NT2/D1 (cell line): ENCODE data around the gene RHOT2.

Experiments used
- DNase-seq: peaks from one replicate; pipeline ENCODE4 v3.0.0-alpha.2; 2011; ENCODE audit warnings: low read depth, low spot score
- H3K27me3 ChIP-seq: 2 replicates; pipeline ENCODE4 v1.6.0; 2011; ENCODE audit warnings: mild to moderate bottlenecking; ENCODE audit not compliant: insufficient read length, insufficient read depth
- H3K36me3 ChIP-seq: 2 replicates; pipeline ENCODE4 v1.6.1; 2011; ENCODE audit warnings: mild to moderate bottlenecking, low read length, mixed read lengths; ENCODE audit not compliant: insufficient read depth, insufficient read length
- H3K4me1 ChIP-seq: 2 replicates; pipeline ENCODE4 v1.5.1; 2011; ENCODE audit not compliant: insufficient read depth, insufficient read length
- H3K4me3 ChIP-seq: 2 replicates; pipeline ENCODE4 v1.5.1; 2011; ENCODE audit warnings: low read depth; ENCODE audit not compliant: insufficient read length
- H3K9ac ChIP-seq: 2 replicates; pipeline ENCODE4 v1.6.0; 2011; ENCODE audit warnings: low read depth; ENCODE audit not compliant: insufficient read length
- H3K9me3 ChIP-seq: 2 replicates; pipeline ENCODE4 v1.5.1; 2011; ENCODE audit warnings: mild to moderate bottlenecking, low read length; ENCODE audit not compliant: insufficient read depth
- SUZ12 ChIP-seq: IDR thresholded peaks from 2 replicates; pipeline ENCODE4 v1.6.1; 2011; ENCODE audit not compliant: insufficient read length, insufficient read depth; ENCODE audit errors: extremely low read depth
- YY1 ChIP-seq: IDR thresholded peaks from 2 replicates; pipeline ENCODE4 v1.6.1; 2011; ENCODE audit not compliant: insufficient read length, insufficient read depth
- ZNF274 ChIP-seq: IDR thresholded peaks from 2 replicates; pipeline ENCODE4 v1.6.1; 2011; ENCODE audit warnings: mild to moderate bottlenecking, low read depth, low read length

The RHOT2 gene

GRCh38 chr16:667780-668518 is at the start of gene RHOT2:
Gene RHOT2, plus strand, starts transcription at chr16:668132. Its CDS starts 68 bp downstream, at chr16:668200.
- Histone ChIP-seq H3K9me3 (no peaks in the 10 kb centered on the region), H3K27me3 (no peaks in the 10 kb centered on the region), H3K9ac (peak within 1 kb of the TSS; percentile 98), H3K4me1 (peaks cover 19% of the 10 kb centered on the region), H3K4me3 (peak within 1 kb of the TSS; percentile 96), H3K36me3 (peaks cover 76% of the 10 kb centered on the region)
- peak; percentile 33 for TF ChIP-seq YY1
- no peak for TF ChIP-seq SUZ12
- TF ChIP-seq ZNF274, result no peak
- DNase-seq, result peak; percentile 89

GRCh38 chr16:619476-620100 is 48.3 kb upstream of the RHOT2 start:
- Histone ChIP-seq H3K9ac (no peak overlapping the region), H3K4me3 (no peak overlapping the region), H3K36me3 (peaks cover 3% of the 10 kb centered on the region), H3K4me1 (peaks cover 22% of the 10 kb centered on the region), H3K27me3 (no peaks in the 10 kb centered on the region), H3K9me3 (no peaks in the 10 kb centered on the region)
- no peak for TF ChIP-seq YY1
- no peak for TF ChIP-seq SUZ12
- TF ChIP-seq ZNF274, result no peak
- no peak for DNase-seq

GRCh38 chr16:620700-621525 is 47.0 kb upstream of the RHOT2 start:
- Histone ChIP-seq H3K9ac (no peak overlapping the region), H3K36me3 (peaks cover 8% of the 10 kb centered on the region), H3K4me3 (no peak overlapping the region), H3K4me1 (peaks cover 32% of the 10 kb centered on the region), H3K9me3 (no peaks in the 10 kb centered on the region), H3K27me3 (no peaks in the 10 kb centered on the region)
- no peak for DNase-seq
- TF ChIP-seq ZNF274 (no peak), SUZ12 (no peak), YY1 (no peak)

GRCh38 chr16:621526-622105 is 46.3 kb upstream of the RHOT2 start:
- Histone ChIP-seq H3K9me3 (no peaks in the 10 kb centered on the region), H3K4me1 (peaks cover 36% of the 10 kb centered on the region), H3K4me3 (no peak overlapping the region), H3K27me3 (no peaks in the 10 kb centered on the region), H3K9ac (no peak overlapping the region), H3K36me3 (peaks cover 13% of the 10 kb centered on the region)
- TF ChIP-seq ZNF274 (no peak), SUZ12 (no peak), YY1 (no peak)
- DNase-seq, result no peak

GRCh38 chr16:622920-623280 is 45.0 kb upstream of the RHOT2 start:
- peaks cover 44% of the 10 kb centered on the region for H3K4me1 ChIP-seq
- peaks cover 18% of the 10 kb centered on the region for H3K36me3 ChIP-seq
- H3K9me3 ChIP-seq, result no peaks in the 10 kb centered on the region
- TF ChIP-seq ZNF274 (no peak), YY1 (no peak), SUZ12 (no peak)
- peak overlapping the region; percentile 21 for H3K9ac ChIP-seq
- H3K27me3 ChIP-seq, result no peaks in the 10 kb centered on the region
- no peak for DNase-seq
- no peak overlapping the region for H3K4me3 ChIP-seq

GRCh38 chr16:624526-625070 is 43.3 kb upstream of the RHOT2 start:
- no peaks in the 10 kb centered on the region for H3K27me3 ChIP-seq
- no peak for TF ChIP-seq ZNF274
- no peak for TF ChIP-seq SUZ12
- TF ChIP-seq YY1, result no peak
- DNase-seq, result no peak
- H3K9me3 ChIP-seq, result no peaks in the 10 kb centered on the region
- no peak overlapping the region for H3K4me3 ChIP-seq
- peaks cover 58% of the 10 kb centered on the region for H3K4me1 ChIP-seq
- peaks cover 27% of the 10 kb centered on the region for H3K36me3 ChIP-seq
- H3K9ac ChIP-seq, result peak overlapping the region; percentile 22
